ENCODE data around the gene FLCN. TPM values are rescaled to one million over a fixed set of nuclear protein-coding genes. Genes with fewer than 3 reads are reported as not detected.

Gene FLCN
- total and polyA plus RNA-seq, 2 of the 13 experiments (the other 11 are each of a cell fraction or from before 2014, with no cell fraction given) = 16.6 to 24.9 TPM

DNA sequence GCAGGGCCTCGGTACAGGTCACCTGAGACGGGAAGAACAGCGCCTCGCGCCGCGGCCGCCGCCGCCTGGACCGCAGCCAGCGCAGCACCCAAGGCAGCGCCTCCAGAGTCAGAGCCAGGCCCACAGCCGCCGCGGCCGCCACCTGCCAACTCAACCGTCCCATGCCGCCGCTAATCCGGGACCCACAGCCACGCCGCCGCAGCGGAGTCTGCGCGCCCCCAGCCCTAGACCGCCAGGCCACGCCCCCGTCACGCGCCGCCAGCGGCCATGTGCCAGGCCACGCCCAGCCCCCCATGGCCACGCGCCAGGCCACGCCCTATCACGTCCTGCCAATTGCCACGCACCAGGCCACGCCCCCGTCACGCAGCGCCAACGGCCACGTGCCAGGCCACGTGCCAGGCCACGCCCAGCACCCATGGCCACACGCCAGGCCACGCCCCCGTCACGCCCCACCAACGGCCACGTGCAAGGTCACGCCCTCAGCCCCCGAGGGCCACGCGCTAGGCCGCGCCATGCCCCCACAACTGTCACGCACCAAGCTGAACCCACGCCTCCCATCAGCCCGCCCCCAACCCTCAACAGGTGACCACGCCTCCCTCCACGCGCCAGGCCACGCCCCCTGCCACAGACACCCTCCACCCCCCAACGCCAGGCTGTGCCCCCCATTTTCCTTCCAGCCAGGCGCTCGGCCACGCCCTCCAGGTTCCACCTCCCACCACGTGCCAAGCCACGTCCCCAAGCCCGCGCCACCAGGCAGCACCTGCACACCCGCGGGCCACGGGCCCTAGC is 30.6 kb downstream of the FLCN start, which contains the start of gene PLD6:
PLD6 (minus strand) TSS at position 210 of the 789 bp plus-strand sequence; CDS start at position 163, 47 bp downstream.
- intact Hi-C loops (cut with micrococcal nuclease; ENCODE audit: unreplicated experiment) = loop anchor here (10.0 kb wide), 1 partner anchor 108 kb away; no protein-coding TSS in a partner anchor
- peak within 1 kb of the TSS; percentile 75 to 85 (median 80) for H3K4me3 ChIP-seq (replicated peaks in 1 of 3; ENCODE audit: insufficient read depth in 1 of 3, low read depth in 2 of 3, low read length in 3 of 3)
- peak; percentile 12 for FAIRE-seq
- TF ChIP-seq SP5 (CRISPR knock-in tag; IDR thresholded peaks at IDR 0.05; ENCODE audit: borderline replicate concordance, low read depth) = peak; percentile 88
- TF ChIP-seq NFKB2 (CRISPR knock-in tag; IDR thresholded peaks at IDR 0.05; ENCODE audit: borderline replicate concordance) = peak; percentile 81; the same call in 1 of the 2 replicates
- peak; percentile 95; the same call in 1 of the 2 replicates for TF ChIP-seq TARDBP (CRISPR knock-in tag; IDR thresholded peaks at IDR 0.05)
- TF ChIP-seq U2AF2 (IDR thresholded peaks at IDR 0.05; ENCODE audit: low read depth, low read length) = no peak
- peak; percentile 48; the same call in 1 of the 2 replicates for TF ChIP-seq HOXA5 (CRISPR knock-in tag; IDR thresholded peaks at IDR 0.05)
- TF ChIP-seq ZBTB43 (CRISPR knock-in tag; conservative IDR thresholded peaks at IDR 0.05) = peak; percentile 55; the same call in 1 of the 2 replicates
- TF ChIP-seq FOXA1 (IDR thresholded peaks at IDR 0.05) = no peak
- TF ChIP-seq FOXA1 (CRISPR knock-in tag; IDR thresholded peaks at IDR 0.05) = no peak
- TF ChIP-seq ZNF567 (CRISPR knock-in tag; IDR thresholded peaks at IDR 0.05; ENCODE audit: borderline replicate concordance) = no peak
- TF ChIP-seq ZNF644 (CRISPR knock-in tag; IDR thresholded peaks at IDR 0.05; ENCODE audit: low read depth) = no peak
- TF ChIP-seq, protein P1, sequence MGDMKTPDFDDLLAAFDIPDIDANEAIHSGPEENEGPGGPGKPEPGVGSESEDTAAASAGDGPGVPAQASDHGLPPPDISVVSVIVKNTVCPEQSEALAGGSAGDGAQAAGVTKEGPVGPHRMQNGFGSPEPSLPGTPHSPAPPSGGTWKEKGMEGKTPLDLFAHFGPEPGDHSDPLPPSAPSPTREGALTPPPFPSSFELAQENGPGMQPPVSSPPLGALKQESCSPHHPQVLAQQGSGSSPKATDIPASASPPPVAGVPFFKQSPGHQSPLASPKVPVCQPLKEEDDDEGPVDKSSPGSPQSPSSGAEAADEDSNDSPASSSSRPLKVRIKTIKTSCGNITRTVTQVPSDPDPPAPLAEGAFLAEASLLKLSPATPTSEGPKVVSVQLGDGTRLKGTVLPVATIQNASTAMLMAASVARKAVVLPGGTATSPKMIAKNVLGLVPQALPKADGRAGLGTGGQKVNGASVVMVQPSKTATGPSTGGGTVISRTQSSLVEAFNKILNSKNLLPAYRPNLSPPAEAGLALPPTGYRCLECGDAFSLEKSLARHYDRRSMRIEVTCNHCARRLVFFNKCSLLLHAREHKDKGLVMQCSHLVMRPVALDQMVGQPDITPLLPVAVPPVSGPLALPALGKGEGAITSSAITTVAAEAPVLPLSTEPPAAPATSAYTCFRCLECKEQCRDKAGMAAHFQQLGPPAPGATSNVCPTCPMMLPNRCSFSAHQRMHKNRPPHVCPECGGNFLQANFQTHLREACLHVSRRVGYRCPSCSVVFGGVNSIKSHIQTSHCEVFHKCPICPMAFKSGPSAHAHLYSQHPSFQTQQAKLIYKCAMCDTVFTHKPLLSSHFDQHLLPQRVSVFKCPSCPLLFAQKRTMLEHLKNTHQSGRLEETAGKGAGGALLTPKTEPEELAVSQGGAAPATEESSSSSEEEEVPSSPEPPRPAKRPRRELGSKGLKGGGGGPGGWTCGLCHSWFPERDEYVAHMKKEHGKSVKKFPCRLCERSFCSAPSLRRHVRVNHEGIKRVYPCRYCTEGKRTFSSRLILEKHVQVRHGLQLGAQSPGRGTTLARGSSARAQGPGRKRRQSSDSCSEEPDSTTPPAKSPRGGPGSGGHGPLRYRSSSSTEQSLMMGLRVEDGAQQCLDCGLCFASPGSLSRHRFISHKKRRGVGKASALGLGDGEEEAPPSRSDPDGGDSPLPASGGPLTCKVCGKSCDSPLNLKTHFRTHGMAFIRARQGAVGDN (CRISPR knock-in tag; IDR thresholded peaks at IDR 0.05) = peak; percentile 98
- TF ChIP-seq HMG20B (CRISPR knock-in tag; conservative IDR thresholded peaks at IDR 0.05) = no peak
- TF ChIP-seq ZNF788 (CRISPR knock-in tag; IDR thresholded peaks at IDR 0.05; ENCODE audit: borderline replicate concordance) = peak; percentile 98
- TF ChIP-seq MIER3 (CRISPR knock-in tag; IDR thresholded peaks at IDR 0.05; ENCODE audit: borderline replicate concordance) = peak; percentile 38; the same call in 1 of the 2 replicates
- TF ChIP-seq, protein P2, sequence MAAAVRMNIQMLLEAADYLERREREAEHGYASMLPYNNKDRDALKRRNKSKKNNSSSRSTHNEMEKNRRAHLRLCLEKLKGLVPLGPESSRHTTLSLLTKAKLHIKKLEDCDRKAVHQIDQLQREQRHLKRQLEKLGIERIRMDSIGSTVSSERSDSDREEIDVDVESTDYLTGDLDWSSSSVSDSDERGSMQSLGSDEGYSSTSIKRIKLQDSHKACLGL (CRISPR knock-in tag; IDR thresholded peaks at IDR 0.05) = peak; percentile 98
- peak; percentile 94; the same call in 1 of the 2 replicates for TF ChIP-seq MTA1 (CRISPR knock-in tag; IDR thresholded peaks at IDR 0.05; ENCODE audit: borderline replicate concordance)
- TF ChIP-seq MXI1 (IDR thresholded peaks at IDR 0.05; ENCODE audit: borderline replicate concordance, low read depth, low read length) = peak; percentile 92

More for the DNA sequence above, 30.6 kb downstream of the FLCN start, which contains the start of gene PLD6:
- in situ Hi-C loops (cut with HindIII; ENCODE audit: extremely low pct_ligation_motif_present, low pct_unique_long_range_greater_than_20kb) = no loop called here
- ChIA-PET CTCF (ENCODE audit: low intra/inter-chr PET ratio, low total read pairs) (no interaction called here), POLR2A (interaction anchor here (1.3 to 2.8 kb wide), 2 partner anchors 30 to 74 kb away, joined by 4 to 12 read pairs; partner anchors contain the start of genes COPS3 and FLCN)
- DNase-seq (ENCODE audit: low spot score) = peak; percentile 67
- Histone ChIP-seq H3K27me3 (ENCODE audit: control insufficient read depth in 1 of 2, insufficient read depth in 2 of 2, low read length in 2 of 2) (no peaks in the 10 kb centered on the region; a peak in 1 of 5 replicates), H3K36me3 (replicated peaks in 1 of 2; ENCODE audit: control insufficient read depth in 1 of 2, insufficient read depth in 2 of 2, low read length in 2 of 2) (peaks cover 11 to 20% of the 10 kb centered on the region in 2 experiments; a peak in 4 of 5 replicates), H3K27ac (ENCODE audit: extremely low read length, insufficient read depth, low read length) (peak within 1 kb of the TSS; percentile 75), H3K4me2 (ENCODE audit: low read depth, low read length) (peak within 1 kb of the TSS; percentile 98), H3K9ac (ENCODE audit: insufficient read depth, low read depth, low read length) (peak within 1 kb of the TSS; percentile 88), H3K4me1 (ENCODE audit: insufficient read depth, low read length) (peaks cover 38% of the 10 kb centered on the region), H3K9me3 (ENCODE audit: low read length) (no peaks in the 10 kb centered on the region), H2AFZ (ENCODE audit: low read length) (no peak within 1 kb of the TSS), H3K79me2 (ENCODE audit: insufficient read depth, low read length) (peaks cover 21% of the 10 kb centered on the region), H4K20me1 (ENCODE audit: insufficient read depth, low read length) (no peaks in the 10 kb centered on the region)
- WGBS (ENCODE audit: low lambda C conversion rate) = 4% methylated on average over 28 of the region's 78 CpGs
- peak; percentile 76 for ATAC-seq
- BruUV-seq (replicated peaks) = no TSS peak
